ENCODE measurements around the gene BBS12.

GRCh38 chr4:122762966-122763716 is 30.6 kb downstream of the BBS12 start:
- no peak for TF ChIP-seq CTCF (IDR thresholded peaks at IDR 0.05)
- TF ChIP-seq POLR2AphosphoS5 (IDR thresholded peaks at IDR 0.05; ENCODE audit: low read depth, low read length), result no peak
- no peak for TF ChIP-seq REST (IDR thresholded peaks at IDR 0.05; ENCODE audit: insufficient read depth in 1 of 2, low read depth in 2 of 2, low read length in 1 of 2)
- TF ChIP-seq TCF7L2 (IDR thresholded peaks at IDR 0.05; ENCODE audit: low read depth, low read length), result no peak
- TF ChIP-seq SIN3A (IDR thresholded peaks at IDR 0.05; ENCODE audit: borderline replicate concordance, insufficient read depth, low read depth, low read length), result no peak

Data from Panc1 (cell line).